Lung (tissue), 12 donors: ENCODE measurements around the gene CSGALNACT2. TPM values are rescaled to one million over a fixed set of nuclear protein-coding genes. Genes with fewer than 3 reads are reported as not detected.

Experiments
- ATAC-seq: fragments of 200-7000 bp; cut with Tn5 transposase; one replicate; pipeline ENCODE4 v1.9.1; 2020; ENCODE audit warnings: moderate number of reproducible peaks; ENCODE audit not compliant: insufficient read depth, low FRiP score
- DNase-seq, 3 donors: peaks; one replicate each; pipeline ENCODE4 v3.0.0-alpha.2; 2013 to 2017
- H3K27ac ChIP-seq, 2 donors: one replicate each; pipeline ENCODE4 v1.5.1; 2013; ENCODE audit warnings: mild to moderate bottlenecking in 2 of 2, moderate library complexity in 2 of 2, control low read depth in 1 of 2, inconsistent platforms in 1 of 2, low read depth in 1 of 2, low read length in 1 of 2
- H3K27me3 ChIP-seq, 3 donors: one replicate each; pipeline ENCODE4 v1.5.1; 2013; ENCODE audit warnings: low read length in 2 of 3; ENCODE audit not compliant: control insufficient read depth in 3 of 3, insufficient read depth in 3 of 3
- H3K36me3 ChIP-seq, 4 donors: one replicate each; pipeline ENCODE4 v1.5.1; 2013; ENCODE audit warnings: low read length in 4 of 4, mild to moderate bottlenecking in 1 of 4, moderate library complexity in 1 of 4; ENCODE audit not compliant: control insufficient read depth in 4 of 4, insufficient read depth in 4 of 4
- H3K4me1 ChIP-seq, 5 donors: one replicate each; pipeline ENCODE4 v1.5.1; 2013; ENCODE audit warnings: low read length in 5 of 5, mild to moderate bottlenecking in 2 of 5, moderate library complexity in 1 of 5; ENCODE audit not compliant: control insufficient read depth in 5 of 5, insufficient read depth in 5 of 5
- H3K4me3 ChIP-seq: one replicate; pipeline ENCODE4 v1.5.1; 2013; ENCODE audit warnings: mild to moderate bottlenecking, control low read depth, moderate library complexity
- H3K9ac ChIP-seq, 2 donors: one replicate each; pipeline ENCODE4 v1.5.1; 2013; ENCODE audit warnings: low read length in 2 of 2, control low read depth in 1 of 2; ENCODE audit not compliant: insufficient read depth in 1 of 2
- H3K9me3 ChIP-seq, 4 donors: one replicate each; pipeline ENCODE4 v1.5.1; 2013; ENCODE audit warnings: low read length in 3 of 4, mild to moderate bottlenecking in 1 of 4, moderate library complexity in 1 of 4; ENCODE audit not compliant: control insufficient read depth in 4 of 4, insufficient read depth in 3 of 4
- WGBS, 2 donors: extraction: QIAGEN DNeasy Blood & Tissue Kit; methylation state at CpG; one replicate each; pipeline ENCODE4 v1.1.7; 2013; 5-methylcytosine and 5-hydroxymethylcytosine counted together
- polyA plus RNA-seq, 2 donors: library from polyadenylated mRNA; stranded (reverse); fragments of 200-250 nt; gene quantifications; one replicate each; pipeline ENCODE4 v1.2.1, GENCODE V29; 2013
- total RNA-seq, 2 donors: library from RNA; depleted of rRNA in 1 of 2; stranded (reverse); fragments of >200 nt in 1 of 2; gene quantifications; one replicate each; pipeline ENCODE4 v1.2.1, GENCODE V29; 2014 to 2021
- TF ChIP-seq, protein P1 (sequence below): IDR thresholded peaks from 2 replicates; pipeline ENCODE4 v1.5.1; 2012; ENCODE audit warnings: mild to moderate bottlenecking; ENCODE audit errors: control extremely low read depth, extremely low read depth
- donor health status: control.
- donor health status: control.
- donor health status: Bipolar disorder and iron deficiency.
- donor health status: healthy.
- donor health status: DM: yes; HTN: yes; CAD: no.

Gene CSGALNACT2
- total and polyA plus RNA-seq, 4 donors = 9.8 to 48.4 (median 33.3) TPM

DNA sequence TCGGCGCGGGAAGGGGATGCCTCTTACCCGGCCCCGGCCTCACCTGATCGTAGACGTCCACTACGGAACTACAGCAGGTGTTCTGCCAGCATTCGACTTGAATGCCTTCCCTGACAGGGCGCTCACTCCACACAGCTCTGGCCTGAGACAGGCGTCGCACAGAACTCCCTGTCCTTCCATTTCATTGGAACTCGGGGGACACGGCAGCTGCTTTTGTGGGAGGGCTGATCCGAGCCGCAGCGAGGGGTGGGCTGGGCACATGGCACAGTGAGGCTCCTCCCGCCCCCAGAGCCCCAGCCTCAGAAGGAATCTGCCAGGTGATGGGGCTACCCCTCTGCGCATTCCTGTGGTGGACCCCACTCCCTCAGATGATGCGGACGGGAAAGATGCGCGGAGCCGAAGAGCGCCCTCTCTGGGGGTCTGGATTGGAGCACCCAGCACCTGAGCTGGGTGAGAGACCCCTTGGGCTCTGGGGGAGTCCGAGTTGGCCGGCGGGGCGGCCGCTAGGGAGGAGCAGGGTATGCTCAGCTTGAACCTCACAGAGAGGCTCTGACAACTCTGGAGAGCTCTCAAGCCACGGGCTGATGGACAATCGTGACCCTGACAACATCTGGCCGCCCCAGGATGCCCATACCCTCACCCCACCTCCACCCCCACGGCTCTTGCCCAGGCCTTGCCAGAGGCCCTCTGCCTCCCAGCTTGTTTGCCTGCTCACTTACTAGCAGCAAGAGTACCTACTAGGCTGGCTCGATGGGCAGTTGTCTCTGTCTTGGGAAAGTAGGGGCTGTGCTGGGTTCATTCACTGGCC is 92.1 kb downstream of the CSGALNACT2 start:
- no peaks in the 10 kb centered on the region for H3K36me3 ChIP-seq
- H3K9me3 ChIP-seq = peaks cover 0 to 4% (median 0%) of the 10 kb centered on the region in 4 donors
- H3K9ac ChIP-seq = no peak overlapping the region
- DNase-seq = no peak
- peaks cover 0 to 12% (median 4%) of the 10 kb centered on the region in 5 donors for H3K4me1 ChIP-seq
- peaks cover 0 to 43% (median 25%) of the 10 kb centered on the region in 3 donors for H3K27me3 ChIP-seq
- no peak for ATAC-seq
- H3K27ac ChIP-seq = no peak overlapping the region
- WGBS, 2 donors = 25 to 32% methylated on average over 34 to 35 of the region's 35 CpGs
- TF ChIP-seq, protein P1, sequence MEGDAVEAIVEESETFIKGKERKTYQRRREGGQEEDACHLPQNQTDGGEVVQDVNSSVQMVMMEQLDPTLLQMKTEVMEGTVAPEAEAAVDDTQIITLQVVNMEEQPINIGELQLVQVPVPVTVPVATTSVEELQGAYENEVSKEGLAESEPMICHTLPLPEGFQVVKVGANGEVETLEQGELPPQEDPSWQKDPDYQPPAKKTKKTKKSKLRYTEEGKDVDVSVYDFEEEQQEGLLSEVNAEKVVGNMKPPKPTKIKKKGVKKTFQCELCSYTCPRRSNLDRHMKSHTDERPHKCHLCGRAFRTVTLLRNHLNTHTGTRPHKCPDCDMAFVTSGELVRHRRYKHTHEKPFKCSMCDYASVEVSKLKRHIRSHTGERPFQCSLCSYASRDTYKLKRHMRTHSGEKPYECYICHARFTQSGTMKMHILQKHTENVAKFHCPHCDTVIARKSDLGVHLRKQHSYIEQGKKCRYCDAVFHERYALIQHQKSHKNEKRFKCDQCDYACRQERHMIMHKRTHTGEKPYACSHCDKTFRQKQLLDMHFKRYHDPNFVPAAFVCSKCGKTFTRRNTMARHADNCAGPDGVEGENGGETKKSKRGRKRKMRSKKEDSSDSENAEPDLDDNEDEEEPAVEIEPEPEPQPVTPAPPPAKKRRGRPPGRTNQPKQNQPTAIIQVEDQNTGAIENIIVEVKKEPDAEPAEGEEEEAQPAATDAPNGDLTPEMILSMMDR = no peak
- no peak overlapping the region for H3K4me3 ChIP-seq

DNA sequence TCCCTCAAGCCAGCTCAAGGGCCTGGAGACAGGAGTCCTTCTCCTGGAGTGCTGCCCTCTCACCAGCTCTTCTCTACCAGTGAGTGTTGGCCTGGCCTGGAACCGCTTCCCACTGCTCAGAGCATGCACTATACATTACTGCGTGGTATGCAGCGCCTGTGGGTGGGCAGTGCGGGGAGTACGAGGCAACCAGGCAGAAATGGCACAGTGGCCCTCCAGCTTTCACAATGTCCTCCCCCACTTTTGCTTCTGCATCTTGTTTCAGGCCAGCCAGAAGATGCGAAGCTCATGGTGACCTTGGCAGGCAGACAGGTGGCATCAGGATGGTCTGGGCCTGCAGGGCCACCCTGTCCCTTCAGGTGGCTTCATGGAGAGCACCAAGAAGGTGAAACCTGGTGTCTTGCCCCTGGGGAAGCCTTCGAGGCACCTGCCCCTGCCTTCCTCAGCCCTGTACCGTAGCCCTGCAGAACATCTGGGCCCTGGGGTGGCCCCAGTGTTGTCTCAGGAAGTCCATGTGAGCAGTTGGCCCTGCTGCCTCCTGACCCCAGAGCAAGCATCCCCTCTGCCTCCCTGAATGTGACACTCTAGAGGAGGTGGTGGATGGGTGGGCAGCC is 92.8 kb downstream of the CSGALNACT2 start:
- H3K27ac ChIP-seq = no peak overlapping the region
- DNase-seq (no peak), ATAC-seq (no peak)
- TF ChIP-seq, protein P1 = no peak
- 82 to 85% methylated on average over 8 of the region's 8 CpGs for WGBS, 2 donors
- no peak overlapping the region for H3K9ac ChIP-seq
- H3K4me3 ChIP-seq = no peak overlapping the region
- no peaks in the 10 kb centered on the region for H3K36me3 ChIP-seq
- H3K27me3 ChIP-seq = peaks cover 0 to 43% (median 25%) of the 10 kb centered on the region in 3 donors
- peaks cover 0 to 12% (median 4%) of the 10 kb centered on the region in 5 donors for H3K4me1 ChIP-seq
- H3K9me3 ChIP-seq = peaks cover 0 to 4% (median 0%) of the 10 kb centered on the region in 4 donors

DNA sequence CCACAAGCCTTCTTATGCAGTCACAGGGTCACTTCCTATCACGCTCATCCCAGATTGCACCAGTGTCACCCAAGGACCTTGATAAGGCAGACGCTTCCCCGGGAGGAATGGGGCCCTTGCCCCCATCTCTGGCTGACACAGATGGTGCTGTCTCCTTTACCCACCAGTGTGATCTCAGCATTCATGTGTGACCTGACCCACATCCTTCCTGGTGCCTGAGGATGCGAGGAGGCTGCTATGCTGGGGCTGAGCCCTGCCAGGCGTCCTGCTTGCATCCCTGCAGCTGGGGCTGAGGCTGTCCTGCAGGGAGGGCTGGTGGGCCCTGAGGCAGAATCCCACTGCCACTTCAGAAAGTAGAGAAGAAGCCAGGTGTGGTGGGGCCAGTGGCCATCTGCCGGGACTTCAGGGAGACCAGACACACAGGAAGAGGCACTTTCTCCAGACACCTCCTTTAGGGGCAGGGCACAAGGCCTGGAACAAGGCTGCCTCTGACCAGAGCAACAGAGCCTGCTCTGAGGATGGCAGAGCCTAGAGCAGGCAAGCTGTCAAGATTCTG is 93.4 kb downstream of the CSGALNACT2 start:
- Histone ChIP-seq H3K9ac (no peak overlapping the region), H3K27ac (no peak overlapping the region), H3K27me3 (peaks cover 0 to 43% (median 25%) of the 10 kb centered on the region in 3 donors), H3K9me3 (peaks cover 0 to 4% (median 0%) of the 10 kb centered on the region in 4 donors), H3K4me1 (peaks cover 0 to 12% (median 4%) of the 10 kb centered on the region in 5 donors), H3K4me3 (no peak overlapping the region), H3K36me3 (no peaks in the 10 kb centered on the region)
- TF ChIP-seq, protein P1 = no peak
- no peak for ATAC-seq
- DNase-seq = no peak
- 28 to 52% methylated on average over 6 of the region's 6 CpGs for WGBS, 2 donors
